HEK293T (cell line): ENCODE results near the gene CD96.

Experiments used
- CTBP1 ChIP-seq: fragments of 450-650 bp; IDR thresholded peaks from 2 replicates; pipeline ENCODE4 v1.6.1; 2016; ENCODE audit warnings: borderline replicate concordance
- ELF4 ChIP-seq: fragments of 450-650 bp; IDR thresholded peaks from 2 replicates; pipeline ENCODE4 v1.6.1; 2017; ENCODE audit warnings: antibody characterized with exemption
- FOXK2 ChIP-seq: fragments of 450-650 bp; IDR thresholded peaks from 2 replicates; pipeline ENCODE4 v1.6.1; 2016; ENCODE audit warnings: mild to moderate bottlenecking
- L3MBTL2 ChIP-seq: fragments of 450-650 bp; conservative IDR thresholded peaks from 2 replicates; pipeline ENCODE4 v1.6.1; 2016; ENCODE audit warnings: mild to moderate bottlenecking
- LEF1 ChIP-seq: fragments of 450-650 bp; IDR thresholded peaks from 2 replicates; pipeline ENCODE4 v1.6.1; 2017; ENCODE audit warnings: mild to moderate bottlenecking, borderline replicate concordance
- NFRKB ChIP-seq: fragments of 450-650 bp; IDR thresholded peaks from 2 replicates; pipeline ENCODE4 v1.6.1; 2016; ENCODE audit warnings: mild to moderate bottlenecking, moderate library complexity
- SP1 ChIP-seq: fragments of 450-650 bp; IDR thresholded peaks from 2 replicates; pipeline ENCODE4 v1.6.1; 2017
- SUZ12 ChIP-seq: fragments of 450-650 bp; IDR thresholded peaks from 2 replicates; pipeline ENCODE4 v1.6.1; 2016; ENCODE audit warnings: mild to moderate bottlenecking
- TARDBP ChIP-seq: fragments of 450-650 bp; IDR thresholded peaks from 2 replicates; pipeline ENCODE4 v1.6.1; 2016
- TF ChIP-seq, protein P1 (sequence below): fragments of 450-650 bp; IDR thresholded peaks from 2 replicates; pipeline ENCODE4 v1.6.1; 2016

DNA sequence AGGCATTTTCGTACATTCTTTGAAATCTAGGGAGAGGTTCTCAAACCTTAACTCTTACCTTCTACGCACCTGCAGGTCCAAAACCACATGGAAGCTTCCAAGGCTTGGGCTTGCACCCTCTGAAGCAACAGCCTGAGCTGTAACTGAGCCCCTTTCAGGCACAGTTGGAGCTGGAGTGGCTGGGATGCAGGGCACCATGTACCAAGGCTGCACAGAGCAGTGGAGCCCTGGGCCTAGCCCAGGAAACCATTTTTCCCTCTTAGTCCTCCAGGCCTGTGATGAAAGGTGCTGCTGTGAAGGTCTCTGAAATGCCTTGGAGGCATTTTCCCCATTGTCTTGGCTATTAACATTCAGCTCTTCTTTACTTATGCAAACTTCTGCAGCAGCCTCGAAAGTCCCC is 120.0 kb downstream of the CD96 start:
- no peak for TF ChIP-seq ELF4
- TF ChIP-seq SUZ12, result no peak
- no peak for TF ChIP-seq TARDBP
- TF ChIP-seq SP1, result no peak
- TF ChIP-seq, protein P1, sequence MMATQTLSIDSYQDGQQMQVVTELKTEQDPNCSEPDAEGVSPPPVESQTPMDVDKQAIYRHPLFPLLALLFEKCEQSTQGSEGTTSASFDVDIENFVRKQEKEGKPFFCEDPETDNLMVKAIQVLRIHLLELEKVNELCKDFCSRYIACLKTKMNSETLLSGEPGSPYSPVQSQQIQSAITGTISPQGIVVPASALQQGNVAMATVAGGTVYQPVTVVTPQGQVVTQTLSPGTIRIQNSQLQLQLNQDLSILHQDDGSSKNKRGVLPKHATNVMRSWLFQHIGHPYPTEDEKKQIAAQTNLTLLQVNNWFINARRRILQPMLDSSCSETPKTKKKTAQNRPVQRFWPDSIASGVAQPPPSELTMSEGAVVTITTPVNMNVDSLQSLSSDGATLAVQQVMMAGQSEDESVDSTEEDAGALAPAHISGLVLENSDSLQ, result no peak
- TF ChIP-seq FOXK2, result no peak
- TF ChIP-seq LEF1, result no peak
- TF ChIP-seq L3MBTL2, result no peak
- no peak for TF ChIP-seq NFRKB
- TF ChIP-seq CTBP1, result no peak
